Measurements from ENCODE around the gene ACBD7.

- TF ChIP-seq CTCF (IDR thresholded peaks at IDR 0.05) = no peak
- no peak for TF ChIP-seq POLR2A (IDR thresholded peaks at IDR 0.05)
These were observed 52.9 kb downstream of the ACBD7 start for GRCh38 chr10:15035385-15036301.
